ENCODE measurements around the gene CARNS1. TPM values are rescaled to one million over a fixed set of nuclear protein-coding genes. Genes with fewer than 3 reads are reported as not detected.
A peak's percentile ranks its signal among the peaks of the same experiment; 100 is the strongest.

The CARNS1 gene
- total and polyA plus RNA-seq, 9 of the 15 experiments (the other 6 are each of a cell fraction or from before 2014, with no cell fraction given): 0.01 to 0.18 (median 0.06) TPM; not detected in 3

GRCh38 chr11:67428052-67429001 is 12.8 kb downstream of the CARNS1 start, which contains the start of gene RPS6KB2 (continued):
- TF ChIP-seq JUND (IDR thresholded peaks at IDR 0.05; ENCODE audit: borderline replicate concordance, low read depth, low read length) (peak; percentile 85), JUND (tag; IDR thresholded peaks at IDR 0.05; ENCODE audit: borderline replicate concordance, low read depth, low read length) (peak; percentile 31; the same call in 1 of the 3 replicates), ZNF583 (CRISPR knock-in tag; IDR thresholded peaks at IDR 0.05) (no peak), SFPQ (IDR thresholded peaks at IDR 0.05; ENCODE audit: low read depth, low read length) (no peak), HMG20B (CRISPR knock-in tag; IDR thresholded peaks at IDR 0.05) (no peak), NFXL1 (CRISPR knock-in tag; IDR thresholded peaks at IDR 0.05) (no peak), MCM3 (IDR thresholded peaks at IDR 0.05) (no peak), SNIP1 (IDR thresholded peaks at IDR 0.05; ENCODE audit: low read depth) (no peak), KAT7 (CRISPR knock-in tag; IDR thresholded peaks at IDR 0.05; ENCODE audit: borderline replicate concordance) (peak; percentile 86), ADNP (tag; IDR thresholded peaks at IDR 0.05) (no peak), ARID2 (IDR thresholded peaks at IDR 0.05) (no peak), ETV1 (tag; conservative IDR thresholded peaks at IDR 0.05; ENCODE audit: low read depth) (peak; percentile 77; the same call in 1 of the 2 replicates), RAD51 (IDR thresholded peaks at IDR 0.05; ENCODE audit: borderline replicate concordance, low read depth) (no peak), HOMEZ (CRISPR knock-in tag; IDR thresholded peaks at IDR 0.05) (no peak), E2F6 (IDR thresholded peaks at IDR 0.05; ENCODE audit: borderline replicate concordance in 1 of 2, extremely low read depth in 1 of 2, insufficient read depth in 1 of 2, insufficient read length in 1 of 2, low read depth in 1 of 2, low read length in 1 of 2, poor library complexity in 1 of 2, severe bottlenecking in 1 of 2) (peak in 1 of 2 experiments; percentile 4), ZNF23 (CRISPR knock-in tag; IDR thresholded peaks at IDR 0.05) (no peak)
- TF ChIP-seq, protein P1, sequence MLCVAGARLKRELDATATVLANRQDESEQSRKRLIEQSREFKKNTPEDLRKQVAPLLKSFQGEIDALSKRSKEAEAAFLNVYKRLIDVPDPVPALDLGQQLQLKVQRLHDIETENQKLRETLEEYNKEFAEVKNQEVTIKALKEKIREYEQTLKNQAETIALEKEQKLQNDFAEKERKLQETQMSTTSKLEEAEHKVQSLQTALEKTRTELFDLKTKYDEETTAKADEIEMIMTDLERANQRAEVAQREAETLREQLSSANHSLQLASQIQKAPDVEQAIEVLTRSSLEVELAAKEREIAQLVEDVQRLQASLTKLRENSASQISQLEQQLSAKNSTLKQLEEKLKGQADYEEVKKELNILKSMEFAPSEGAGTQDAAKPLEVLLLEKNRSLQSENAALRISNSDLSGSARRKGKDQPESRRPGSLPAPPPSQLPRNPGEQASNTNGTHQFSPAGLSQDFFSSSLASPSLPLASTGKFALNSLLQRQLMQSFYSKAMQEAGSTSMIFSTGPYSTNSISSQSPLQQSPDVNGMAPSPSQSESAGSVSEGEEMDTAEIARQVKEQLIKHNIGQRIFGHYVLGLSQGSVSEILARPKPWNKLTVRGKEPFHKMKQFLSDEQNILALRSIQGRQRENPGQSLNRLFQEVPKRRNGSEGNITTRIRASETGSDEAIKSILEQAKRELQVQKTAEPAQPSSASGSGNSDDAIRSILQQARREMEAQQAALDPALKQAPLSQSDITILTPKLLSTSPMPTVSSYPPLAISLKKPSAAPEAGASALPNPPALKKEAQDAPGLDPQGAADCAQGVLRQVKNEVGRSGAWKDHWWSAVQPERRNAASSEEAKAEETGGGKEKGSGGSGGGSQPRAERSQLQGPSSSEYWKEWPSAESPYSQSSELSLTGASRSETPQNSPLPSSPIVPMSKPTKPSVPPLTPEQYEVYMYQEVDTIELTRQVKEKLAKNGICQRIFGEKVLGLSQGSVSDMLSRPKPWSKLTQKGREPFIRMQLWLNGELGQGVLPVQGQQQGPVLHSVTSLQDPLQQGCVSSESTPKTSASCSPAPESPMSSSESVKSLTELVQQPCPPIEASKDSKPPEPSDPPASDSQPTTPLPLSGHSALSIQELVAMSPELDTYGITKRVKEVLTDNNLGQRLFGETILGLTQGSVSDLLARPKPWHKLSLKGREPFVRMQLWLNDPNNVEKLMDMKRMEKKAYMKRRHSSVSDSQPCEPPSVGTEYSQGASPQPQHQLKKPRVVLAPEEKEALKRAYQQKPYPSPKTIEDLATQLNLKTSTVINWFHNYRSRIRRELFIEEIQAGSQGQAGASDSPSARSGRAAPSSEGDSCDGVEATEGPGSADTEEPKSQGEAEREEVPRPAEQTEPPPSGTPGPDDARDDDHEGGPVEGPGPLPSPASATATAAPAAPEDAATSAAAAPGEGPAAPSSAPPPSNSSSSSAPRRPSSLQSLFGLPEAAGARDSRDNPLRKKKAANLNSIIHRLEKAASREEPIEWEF (CRISPR knock-in tag; IDR thresholded peaks at IDR 0.05): no peak

Measured in K562 (cell line).